Vagina (tissue), 2 donors: ENCODE results near the gene REV1. TPM values are rescaled to one million over a fixed set of nuclear protein-coding genes. Genes with fewer than 3 reads are reported as not detected.
A peak's percentile ranks its signal among the peaks of the same experiment; 100 is the strongest.

Experiments used
- DNase-seq, 2 donors: peaks; one replicate each; pipeline ENCODE4 v3.0.0-alpha.2; 2017; ENCODE audit errors: extremely low spot score in 2 of 2
- H3K27ac ChIP-seq: fragments of 200-600 bp; sonication (generic); one replicate; pipeline ENCODE4 v1.5.1; 2019
- H3K27me3 ChIP-seq: fragments of 200-600 bp; sonication (generic); one replicate; pipeline ENCODE4 v1.5.1; 2019
- H3K36me3 ChIP-seq, 2 donors: fragments of 200-600 bp; sonication (generic); one replicate each; pipeline ENCODE4 v1.5.1; 2017 to 2019
- H3K4me1 ChIP-seq: fragments of 200-600 bp; sonication (generic); one replicate; pipeline ENCODE4 v1.5.1; 2019
- H3K4me3 ChIP-seq, 2 donors: fragments of 200-600 bp; sonication (generic); 1 replicate in 1 of 2; 2 replicates in 1 of 2; pipeline ENCODE4 v1.5.1; 2016 to 2019
- H3K9me3 ChIP-seq: fragments of 200-600 bp; sonication (generic); one replicate; pipeline ENCODE4 v1.5.1; 2019
- POLR2A ChIP-seq, 2 donors: fragments of 450-650 bp; IDR thresholded peaks; one replicate each; pipeline ENCODE4 v1.6.1; 2017; ENCODE audit warnings: antibody characterized with exemption in 2 of 2, mild to moderate bottlenecking in 2 of 2, moderate library complexity in 2 of 2
- POLR2AphosphoS5 ChIP-seq, 2 donors: sonication (generic); formaldehyde crosslinking; IDR thresholded peaks; one replicate each; pipeline ENCODE4 v1.9.0; 2017; ENCODE audit warnings: antibody characterized with exemption in 2 of 2, mild to moderate bottlenecking in 2 of 2, low read depth in 1 of 2; ENCODE audit not compliant: insufficient read depth in 1 of 2
- intact Hi-C: fragments of 100-400 bp; cut with DNase I; formaldehyde crosslinking; loops from one replicate; pipeline ENCODE4 v1.15.1; 2023
- total RNA-seq: library from RNA; depleted of rRNA; stranded (reverse); fragments of >200 nt; gene quantifications from one replicate; pipeline ENCODE4 v1.2.3, GENCODE V29; 2016
- TF ChIP-seq, protein P1 (sequence below), 3 experiments: fragments of 450-650 bp in 2 of 3; fragments of 200-600 bp in 1 of 3; sonication (generic) in 1 of 3; IDR thresholded peaks; one replicate each; pipeline ENCODE4 v1.5.1; 2017 to 2019; ENCODE audit warnings: antibody characterized with exemption in 3 of 3, mild to moderate bottlenecking in 2 of 3, moderate library complexity in 2 of 3

REV1 gene
- total RNA-seq, 1 donor from 2014 or later, result 102 TPM

DNA sequence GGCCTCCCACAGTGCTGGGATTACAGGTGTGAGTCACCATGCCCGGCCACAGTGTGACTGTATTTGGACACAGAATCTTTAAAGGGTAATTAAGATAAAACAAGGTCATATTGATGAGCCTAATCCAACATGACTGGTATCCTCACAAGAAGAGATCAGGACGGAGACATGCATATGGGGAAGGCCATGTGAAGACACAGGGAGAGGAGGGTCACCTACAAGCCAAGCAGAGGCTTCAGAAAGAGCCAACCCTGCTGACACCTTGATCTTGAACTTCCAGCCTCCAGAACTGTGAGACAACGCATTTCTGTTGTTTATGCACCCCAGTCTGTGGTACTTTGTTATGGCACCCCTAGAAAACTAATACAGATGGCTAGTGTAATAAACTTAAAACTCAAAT is 72.4 kb downstream of the REV1 start:
- intact Hi-C loops, result no loop called here

DNA sequence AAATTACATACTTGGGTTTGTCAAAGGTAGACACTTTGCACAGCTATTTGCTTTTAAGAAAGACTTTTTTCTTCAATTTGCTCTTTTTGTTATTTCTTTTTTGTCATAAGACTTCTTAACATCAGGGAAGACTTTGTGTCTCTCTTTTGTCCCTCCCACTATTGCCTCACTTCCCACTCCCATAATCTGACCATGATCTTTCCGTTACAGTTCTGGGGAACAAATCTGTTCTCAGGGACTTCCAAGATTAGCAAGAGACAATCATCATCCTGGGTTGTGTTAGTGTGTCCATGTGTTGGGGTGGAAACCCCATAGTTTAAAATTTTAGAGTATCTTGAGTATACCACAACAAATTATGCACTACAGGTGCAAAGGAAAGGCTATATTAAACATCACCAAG is 75.3 kb downstream of the REV1 start:
- H3K27ac ChIP-seq, result no peak overlapping the region
- no peaks in the 10 kb centered on the region for H3K27me3 ChIP-seq
- TF ChIP-seq POLR2A (IDR thresholded peaks at IDR 0.05) (no peak), POLR2AphosphoS5 (IDR thresholded peaks at IDR 0.05; ENCODE audit: insufficient read depth in 1 of 2, low read depth in 1 of 2) (no peak)
- TF ChIP-seq, protein P1, sequence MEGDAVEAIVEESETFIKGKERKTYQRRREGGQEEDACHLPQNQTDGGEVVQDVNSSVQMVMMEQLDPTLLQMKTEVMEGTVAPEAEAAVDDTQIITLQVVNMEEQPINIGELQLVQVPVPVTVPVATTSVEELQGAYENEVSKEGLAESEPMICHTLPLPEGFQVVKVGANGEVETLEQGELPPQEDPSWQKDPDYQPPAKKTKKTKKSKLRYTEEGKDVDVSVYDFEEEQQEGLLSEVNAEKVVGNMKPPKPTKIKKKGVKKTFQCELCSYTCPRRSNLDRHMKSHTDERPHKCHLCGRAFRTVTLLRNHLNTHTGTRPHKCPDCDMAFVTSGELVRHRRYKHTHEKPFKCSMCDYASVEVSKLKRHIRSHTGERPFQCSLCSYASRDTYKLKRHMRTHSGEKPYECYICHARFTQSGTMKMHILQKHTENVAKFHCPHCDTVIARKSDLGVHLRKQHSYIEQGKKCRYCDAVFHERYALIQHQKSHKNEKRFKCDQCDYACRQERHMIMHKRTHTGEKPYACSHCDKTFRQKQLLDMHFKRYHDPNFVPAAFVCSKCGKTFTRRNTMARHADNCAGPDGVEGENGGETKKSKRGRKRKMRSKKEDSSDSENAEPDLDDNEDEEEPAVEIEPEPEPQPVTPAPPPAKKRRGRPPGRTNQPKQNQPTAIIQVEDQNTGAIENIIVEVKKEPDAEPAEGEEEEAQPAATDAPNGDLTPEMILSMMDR (IDR thresholded peaks at IDR 0.05), result no peak
- intact Hi-C loops, result no loop called here
- H3K36me3 ChIP-seq, result peaks cover 0 to 72% of the 10 kb centered on the region in 2 donors
- H3K4me3 ChIP-seq, result no peak overlapping the region
- DNase-seq, result no peak
- H3K4me1 ChIP-seq, result no peaks in the 10 kb centered on the region
- H3K9me3 ChIP-seq, result no peaks in the 10 kb centered on the region

More for the DNA sequence above, 72.4 kb downstream of the REV1 start:
- no peaks in the 10 kb centered on the region for H3K27me3 ChIP-seq
- H3K4me1 ChIP-seq, result no peaks in the 10 kb centered on the region
- DNase-seq, result no peak
- no peak overlapping the region for H3K4me3 ChIP-seq
- no peaks in the 10 kb centered on the region for H3K9me3 ChIP-seq
- TF ChIP-seq POLR2A (IDR thresholded peaks at IDR 0.05), result no peak
- no peak for TF ChIP-seq POLR2AphosphoS5 (IDR thresholded peaks at IDR 0.05; ENCODE audit: insufficient read depth in 1 of 2, low read depth in 1 of 2)
- TF ChIP-seq, protein P1 (IDR thresholded peaks at IDR 0.05), result no peak
- H3K36me3 ChIP-seq, result peaks cover 0 to 72% of the 10 kb centered on the region in 2 donors
- H3K27ac ChIP-seq, result no peak overlapping the region

DNA sequence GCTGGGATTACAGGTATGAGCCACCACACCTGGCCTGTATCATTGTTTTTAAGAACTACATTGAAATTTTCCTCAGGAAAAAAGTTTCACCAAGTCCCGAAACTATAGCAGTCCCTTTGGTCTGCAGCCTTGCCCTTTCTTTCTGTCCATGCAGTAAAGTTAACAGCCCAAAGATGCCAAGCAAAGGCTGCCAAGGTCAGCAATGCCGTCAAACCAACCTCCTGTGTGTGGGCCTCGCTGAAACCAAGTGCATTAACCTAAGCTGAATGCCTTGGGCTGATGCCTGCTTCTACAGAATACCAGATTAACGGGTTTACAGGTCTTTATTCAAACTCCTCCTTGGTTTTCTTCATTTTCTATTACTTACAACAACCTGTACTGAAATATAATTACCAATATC is 79.5 kb downstream of the REV1 start:
- H3K27me3 ChIP-seq, result no peaks in the 10 kb centered on the region
- DNase-seq, result peak in 1 of 2 donors; percentile 65
- no peak overlapping the region for H3K27ac ChIP-seq
- no peaks in the 10 kb centered on the region for H3K4me1 ChIP-seq
- no peak overlapping the region for H3K4me3 ChIP-seq
- H3K36me3 ChIP-seq, result peaks cover 0 to 68% of the 10 kb centered on the region in 2 donors
- TF ChIP-seq POLR2AphosphoS5 (IDR thresholded peaks at IDR 0.05; ENCODE audit: insufficient read depth in 1 of 2, low read depth in 1 of 2) (no peak), POLR2A (IDR thresholded peaks at IDR 0.05) (no peak)
- TF ChIP-seq, protein P1 (IDR thresholded peaks at IDR 0.05), result no peak
- intact Hi-C loops, result no loop called here
- H3K9me3 ChIP-seq, result no peaks in the 10 kb centered on the region

DNA sequence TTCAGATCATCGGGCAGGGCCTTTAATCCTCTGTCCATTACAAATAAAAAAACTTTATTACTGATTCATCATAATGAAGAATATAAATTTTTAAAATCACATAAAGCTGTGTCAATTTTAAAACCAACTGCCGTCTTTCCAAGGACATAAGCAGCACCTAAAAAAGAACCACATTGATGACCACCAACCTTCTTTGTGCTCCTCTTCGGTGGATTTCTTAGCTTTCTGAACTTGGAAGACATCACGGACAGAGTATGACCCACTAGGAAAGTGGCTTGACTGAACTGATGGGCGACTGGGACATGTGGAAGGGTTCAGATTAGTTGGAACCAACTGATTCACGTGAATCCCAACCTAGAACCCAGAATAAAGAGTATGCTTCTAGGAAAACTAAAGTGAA is 83.7 kb downstream of the REV1 start:
- no peak for DNase-seq
- no peak overlapping the region for H3K4me3 ChIP-seq
- H3K4me1 ChIP-seq, result no peaks in the 10 kb centered on the region
- H3K9me3 ChIP-seq, result no peaks in the 10 kb centered on the region
- no peak overlapping the region for H3K27ac ChIP-seq
- H3K27me3 ChIP-seq, result no peaks in the 10 kb centered on the region
- no peak for TF ChIP-seq POLR2A (IDR thresholded peaks at IDR 0.05)
- TF ChIP-seq, protein P1 (IDR thresholded peaks at IDR 0.05), result no peak
- no peak for TF ChIP-seq POLR2AphosphoS5 (IDR thresholded peaks at IDR 0.05; ENCODE audit: insufficient read depth in 1 of 2, low read depth in 1 of 2)
- intact Hi-C loops, result no loop called here
- peaks cover 4 to 76% of the 10 kb centered on the region in 2 donors for H3K36me3 ChIP-seq

DNA sequence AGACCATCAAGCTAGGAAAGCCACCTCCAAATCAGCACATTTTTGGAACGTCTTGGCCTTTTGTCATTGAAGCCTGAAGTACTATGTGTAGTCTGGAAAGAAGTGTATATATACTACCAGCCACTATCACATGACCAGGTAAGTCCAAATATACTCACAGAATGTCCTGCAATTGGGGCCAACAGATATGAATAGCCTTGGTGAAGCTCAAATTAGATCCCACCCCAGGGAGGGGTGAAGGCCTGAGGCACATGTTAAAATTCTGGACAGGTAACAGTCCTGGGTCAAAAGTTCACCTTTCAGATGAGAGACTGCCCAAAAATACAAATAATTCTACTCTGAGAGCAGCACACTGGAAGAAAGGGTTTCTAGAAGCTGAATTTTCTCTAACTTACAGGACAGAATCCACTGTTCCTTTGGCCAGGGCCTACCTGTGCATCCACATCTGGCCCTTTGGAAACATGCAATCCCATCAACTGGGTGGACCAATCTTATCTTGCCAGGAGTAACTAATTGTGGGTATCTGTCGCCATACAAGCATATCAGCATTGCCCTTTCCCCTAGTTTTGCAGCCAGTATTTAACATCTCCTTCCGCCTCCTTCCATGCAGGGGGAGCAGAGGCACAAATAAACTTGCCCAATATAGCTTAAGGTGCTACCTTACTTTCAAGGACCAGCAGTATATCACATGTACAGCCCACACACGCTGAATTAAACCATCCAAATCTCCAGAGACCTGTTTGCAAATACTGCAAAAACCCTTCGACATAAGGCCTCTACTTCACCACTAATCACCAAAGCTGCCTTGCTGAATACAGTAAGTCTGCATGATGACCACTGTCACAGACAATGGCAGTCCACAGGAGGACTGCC is 84.8 kb downstream of the REV1 start:
- intact Hi-C loops, result no loop called here
- no peak overlapping the region for H3K4me3 ChIP-seq
- no peak for DNase-seq
- peaks cover 4 to 76% of the 10 kb centered on the region in 2 donors for H3K36me3 ChIP-seq
- no peaks in the 10 kb centered on the region for H3K4me1 ChIP-seq
- H3K27ac ChIP-seq, result no peak overlapping the region
- TF ChIP-seq POLR2AphosphoS5 (IDR thresholded peaks at IDR 0.05; ENCODE audit: insufficient read depth in 1 of 2, low read depth in 1 of 2), result no peak
- TF ChIP-seq, protein P1 (IDR thresholded peaks at IDR 0.05), result no peak
- TF ChIP-seq POLR2A (IDR thresholded peaks at IDR 0.05), result no peak
- H3K9me3 ChIP-seq, result no peaks in the 10 kb centered on the region
- H3K27me3 ChIP-seq, result no peaks in the 10 kb centered on the region
